ENCODE results near the gene CD8B2. TPM values are rescaled to one million over a fixed set of nuclear protein-coding genes. Genes with fewer than 3 reads are reported as not detected.
A peak's percentile ranks its signal among the peaks of the same experiment; 100 is the strongest.
"Not testable (repeated sequence)": the region's sequence is repeated elsewhere in the genome, so short reads cannot be mapped to it uniquely, and the experiment has no call there.

Gene CD8B2
- total and polyA plus RNA-seq, 3 donors from 2014 or later = 0.16 to 0.25 TPM; not detected in 1

- WGBS, 2 donors = 84 to 86% methylated on average over 4 of the region's 4 CpGs
- DNase-seq = no peak
- no peak for TF ChIP-seq POLR2A (IDR thresholded peaks at IDR 0.05)
- TF ChIP-seq CTCF (IDR thresholded peaks at IDR 0.05) = no peak
These were observed 74.6 kb downstream of the CD8B2 start for GRCh38 chr2:106561803-106562202.

GRCh38 chr2:106562268-106563186 lies 75.4 kb downstream of the CD8B2 start:
- WGBS, 2 donors = 42 to 49% methylated on average over 9 of the region's 9 CpGs
- intact Hi-C loops (cut with DNase I; ENCODE audit: low total_unique reads) = no loop called here
- H3K9me3 ChIP-seq = no peaks in the 10 kb centered on the region

More at GRCh38 chr2:106561803-106562202, 74.6 kb downstream of the CD8B2 start:
- Histone ChIP-seq H3K4me1 (no peaks in the 10 kb centered on the region), H3K4me3 (no peak overlapping the region), H3K9me3 (no peaks in the 10 kb centered on the region), H3K27ac (no peak overlapping the region), H3K36me3 (ENCODE audit: low read depth, missing control alignments) (no peaks in the 10 kb centered on the region), H3K27me3 (no peaks in the 10 kb centered on the region)
- intact Hi-C loops (cut with DNase I; ENCODE audit: low total_unique reads) = no loop called here

GRCh38 chr2:106563195-106563594 lies 76.0 kb downstream of the CD8B2 start:
- H3K9me3 ChIP-seq = no peaks in the 10 kb centered on the region
- 85 to 97% methylated on average over 2 of the region's 2 CpGs for WGBS, 2 donors
- H3K36me3 ChIP-seq (ENCODE audit: low read depth, missing control alignments) = no peaks in the 10 kb centered on the region
- DNase-seq = no peak
- no peak overlapping the region for H3K27ac ChIP-seq
- TF ChIP-seq POLR2A (IDR thresholded peaks at IDR 0.05) (no peak), CTCF (IDR thresholded peaks at IDR 0.05) (peak in 1 of 3 experiments; percentile 3)
- H3K4me3 ChIP-seq = no peak overlapping the region
- H3K4me1 ChIP-seq = no peaks in the 10 kb centered on the region
- intact Hi-C loops (cut with DNase I; ENCODE audit: low total_unique reads) = no loop called here
- H3K27me3 ChIP-seq = no peaks in the 10 kb centered on the region

More at GRCh38 chr2:106562268-106563186, 75.4 kb downstream of the CD8B2 start:
- TF ChIP-seq POLR2A (IDR thresholded peaks at IDR 0.05) = no peak
- no peak overlapping the region for H3K27ac ChIP-seq
- no peaks in the 10 kb centered on the region for H3K4me1 ChIP-seq
- H3K27me3 ChIP-seq = no peaks in the 10 kb centered on the region
- H3K4me3 ChIP-seq = no peak overlapping the region
- no peaks in the 10 kb centered on the region for H3K36me3 ChIP-seq (ENCODE audit: low read depth, missing control alignments)
- no peak for DNase-seq

GRCh38 chr2:106565599-106565998 lies 78.4 kb downstream of the CD8B2 start:
- Histone ChIP-seq H3K9me3 (no peaks in the 10 kb centered on the region), H3K27ac (no peak overlapping the region), H3K4me3 (no peak overlapping the region), H3K27me3 (no peaks in the 10 kb centered on the region), H3K36me3 (ENCODE audit: low read depth, missing control alignments) (no peaks in the 10 kb centered on the region), H3K4me1 (no peaks in the 10 kb centered on the region)
- 89 to 91% methylated on average over 2 of the region's 2 CpGs for WGBS, 2 donors
- TF ChIP-seq CTCF (IDR thresholded peaks at IDR 0.05) = no peak
- TF ChIP-seq POLR2A (IDR thresholded peaks at IDR 0.05) = no peak
- intact Hi-C loops (cut with DNase I; ENCODE audit: low total_unique reads) = no loop called here
- DNase-seq = no peak

- intact Hi-C loops (cut with DNase I; ENCODE audit: low total_unique reads) = no loop called here
- DNase-seq = no peak
- no peaks in the 10 kb centered on the region for H3K4me1 ChIP-seq
- H3K9me3 ChIP-seq = no peaks in the 10 kb centered on the region
- H3K27ac ChIP-seq = no peak overlapping the region
- H3K27me3 ChIP-seq = no peaks in the 10 kb centered on the region
- 72 to 92% methylated on average over 6 of the region's 6 CpGs for WGBS, 2 donors
- H3K4me3 ChIP-seq = no peak overlapping the region
- TF ChIP-seq CTCF (IDR thresholded peaks at IDR 0.05) (no peak), POLR2A (IDR thresholded peaks at IDR 0.05) (no peak)
- no peaks in the 10 kb centered on the region for H3K36me3 ChIP-seq (ENCODE audit: low read depth, missing control alignments)
These were observed 78.9 kb downstream of the CD8B2 start for GRCh38 chr2:106566050-106566449.

DNA sequence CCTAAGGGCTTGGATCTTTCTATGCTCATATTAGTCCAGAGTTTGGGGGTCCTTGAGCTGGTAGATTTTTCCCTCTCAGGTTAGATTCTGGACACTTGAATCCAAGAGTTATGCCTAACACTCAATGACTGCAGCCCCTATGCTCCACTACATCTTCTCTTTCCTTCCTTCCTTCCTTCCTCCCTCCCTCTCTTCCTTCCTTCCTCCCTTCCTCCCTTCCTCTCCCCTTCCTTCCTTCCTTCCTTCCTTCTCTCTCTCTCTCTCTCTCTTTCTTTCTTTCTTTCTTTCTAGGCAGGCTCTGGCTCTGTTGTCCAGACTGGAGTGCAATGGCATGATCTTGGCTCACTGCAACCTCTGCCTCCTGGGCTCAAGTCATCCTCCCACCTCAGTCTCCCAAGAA lies 79.3 kb downstream of the CD8B2 start:
- H3K27ac ChIP-seq; intact Hi-C loops (cut with DNase I; ENCODE audit: low total_unique reads): not testable (repeated sequence)

More for the DNA sequence above, 79.3 kb downstream of the CD8B2 start:
- H3K27me3 ChIP-seq; H3K4me1 ChIP-seq; H3K36me3 ChIP-seq (ENCODE audit: low read depth, missing control alignments); H3K4me3 ChIP-seq; DNase-seq; H3K9me3 ChIP-seq: not testable (repeated sequence)
